Daoy (cell line): ENCODE data around the gene PRLH. TPM values are rescaled to one million over a fixed set of nuclear protein-coding genes. Genes with fewer than 3 reads are reported as not detected.
"Not testable (repeated sequence)": the region's sequence is repeated elsewhere in the genome, so short reads cannot be mapped to it uniquely, and the experiment has no call there.

ENCODE experiments used
- DNase-seq: peaks from one replicate; pipeline ENCODE4 v3.0.0-alpha.2; 2015; ENCODE audit warnings: low read depth
- total RNA-seq: library from RNA; depleted of rRNA; stranded (reverse); fragments of >200 nt; shearing (Covaris generic); gene quantifications from 2 replicates; pipeline ENCODE4 v1.2.3, GENCODE V29; 2014; rRNA removed

PRLH gene
- total RNA-seq, 1 experiment from 2014 or later: not detected

DNA sequence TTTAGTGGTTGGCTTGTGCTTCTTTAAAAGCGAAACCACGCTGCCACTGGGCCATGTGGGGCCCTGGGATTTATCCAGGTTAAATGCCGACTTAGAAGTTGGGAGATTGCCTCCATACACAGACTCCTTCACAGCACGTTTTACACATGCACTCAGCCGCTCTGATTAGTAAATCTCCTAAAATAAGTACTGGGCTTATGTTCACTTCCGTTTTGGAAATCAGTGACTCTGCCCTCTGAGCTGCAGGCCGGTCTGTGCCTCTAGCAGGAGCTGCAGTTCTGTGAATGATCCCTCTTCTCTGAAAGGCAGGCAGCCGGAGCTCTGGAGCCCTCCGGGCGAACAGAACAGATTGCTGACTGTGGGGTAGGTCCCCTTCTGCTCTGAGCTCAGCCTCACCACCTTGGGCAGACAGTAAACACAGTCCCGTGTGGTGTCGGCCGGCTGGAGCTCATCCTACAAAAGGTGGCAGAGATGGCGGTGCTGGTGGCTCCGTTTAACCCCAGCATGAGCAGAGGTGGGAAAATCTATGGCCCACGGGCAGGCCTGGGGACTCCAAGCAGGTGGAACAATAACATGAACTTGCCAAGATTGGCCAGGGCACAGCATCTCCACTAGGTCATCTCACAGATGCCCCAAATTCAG lies 34.0 kb downstream of the PRLH start:
- peak; percentile 52 for DNase-seq

GRCh38 chr2:237601453-237602116 lies 35.2 kb downstream of the PRLH start:
- no peak for DNase-seq

DNA sequence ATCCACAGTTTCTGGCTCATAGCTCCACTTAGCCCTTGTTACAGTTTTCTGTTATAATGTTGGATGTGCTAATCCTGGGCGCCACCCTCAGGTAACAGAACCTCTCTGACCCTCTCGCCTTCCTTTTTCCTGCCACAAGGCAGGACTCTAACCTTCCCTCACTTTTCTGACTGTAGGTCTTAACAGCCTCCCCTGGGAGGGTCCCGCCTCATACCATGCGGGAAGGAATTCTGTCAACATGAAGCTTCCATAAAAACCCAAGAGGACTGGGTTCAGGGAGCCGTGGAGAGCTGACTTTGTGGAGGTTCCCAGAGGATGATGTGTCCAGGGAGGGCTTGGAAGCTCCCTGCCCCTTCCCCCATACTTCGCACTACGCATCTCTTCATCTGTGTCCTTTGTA lies 36.0 kb downstream of the PRLH start:
- DNase-seq: no peak

DNA sequence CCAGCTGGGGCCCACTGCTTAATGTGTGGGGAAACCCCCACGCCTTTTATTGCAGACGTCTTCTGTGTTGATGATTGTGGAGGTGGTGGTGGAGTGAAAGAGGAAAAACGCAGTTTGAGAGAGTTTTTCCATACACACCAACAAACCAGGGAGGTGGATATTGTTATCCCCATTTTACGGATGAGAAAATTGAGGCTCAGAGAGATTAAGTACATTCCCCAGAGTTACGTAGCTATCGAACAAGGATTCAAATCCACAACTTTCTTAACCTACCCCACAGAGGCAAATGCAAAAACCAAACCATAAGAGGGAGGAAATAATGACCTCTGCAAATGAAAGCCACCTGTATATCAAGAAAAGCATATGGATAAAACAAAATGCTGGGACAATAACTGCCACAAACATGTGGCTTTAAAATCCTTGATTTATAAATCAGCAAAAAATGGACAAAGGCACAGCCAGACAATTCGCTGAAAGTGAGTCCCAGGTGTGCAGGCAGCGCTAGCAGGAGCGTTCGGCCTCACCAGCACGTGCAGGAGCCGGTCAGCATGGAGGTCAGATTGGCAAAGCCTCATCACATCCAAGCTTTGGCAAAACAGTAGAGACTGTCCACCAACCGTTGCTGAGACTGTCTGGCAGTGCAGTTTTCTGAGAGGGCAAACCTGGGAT lies 36.8 kb downstream of the PRLH start:
- no peak for DNase-seq

GRCh38 chr2:237603718-237604362 lies 37.5 kb downstream of the PRLH start:
- DNase-seq: peak; percentile 64

DNA sequence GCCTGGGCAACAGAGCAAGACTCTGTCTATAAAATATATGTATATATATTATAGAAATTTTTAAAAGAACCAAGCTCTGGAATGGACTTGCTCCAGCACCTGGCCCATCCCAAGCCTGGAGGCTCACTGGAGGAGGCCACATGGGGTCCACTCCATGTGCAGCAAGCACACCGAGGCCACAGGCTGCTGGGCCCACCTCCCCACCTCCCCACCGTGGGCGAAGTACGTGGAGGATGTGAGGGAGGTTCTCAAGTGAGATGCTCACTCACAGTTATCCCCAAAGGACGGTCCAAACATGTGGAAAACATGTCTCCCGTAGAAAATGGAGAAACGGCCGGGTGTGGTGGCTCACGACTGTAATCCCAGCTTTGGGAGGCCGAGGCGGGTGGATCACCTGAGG lies 38.0 kb downstream of the PRLH start:
- no peak for DNase-seq

GRCh38 chr2:237604960-237605359 lies 38.6 kb downstream of the PRLH start:
- no peak for DNase-seq

- not testable (repeated sequence) for DNase-seq
These were observed 40.1 kb downstream of the PRLH start for GRCh38 chr2:237606522-237606921.

GRCh38 chr2:237612527-237613357 lies 46.4 kb downstream of the PRLH start:
- DNase-seq: no peak

GRCh38 chr2:237613679-237614078 lies 47.3 kb downstream of the PRLH start:
- no peak for DNase-seq

GRCh38 chr2:237614151-237614720 lies 47.9 kb downstream of the PRLH start:
- DNase-seq: peak; percentile 49

GRCh38 chr2:237615631-237616249 lies 49.4 kb downstream of the PRLH start:
- no peak for DNase-seq

DNA sequence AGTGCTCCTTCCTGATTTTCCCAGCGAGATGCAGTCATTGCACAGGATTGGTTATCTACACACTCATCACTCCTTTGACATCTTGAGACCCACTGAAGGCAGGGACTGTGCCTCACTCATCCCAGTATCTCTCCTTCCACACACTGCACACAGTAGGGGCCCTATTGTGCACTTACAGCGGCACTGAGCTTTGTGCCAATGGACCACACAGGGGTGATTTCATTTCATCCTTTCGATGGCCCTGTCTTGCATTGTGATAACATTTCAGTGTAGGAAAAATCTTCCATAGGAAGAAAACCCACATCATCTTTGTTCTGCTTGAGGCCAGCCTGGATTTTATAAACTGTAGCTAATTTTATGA lies 50.0 kb downstream of the PRLH start:
- no peak for DNase-seq

Other genes starting within 250 kb of the PRLH start
- gene COL6A3, start 152.4 kb upstream of the PRLH start, total RNA-seq: 268 and 296 TPM in 2 replicates
- gene MLPH, start 79.3 kb upstream of the PRLH start, total RNA-seq: 53.1 and 58.8 TPM in 2 replicates
- gene RAB17, start 24.2 kb downstream of the PRLH start, total RNA-seq: 0.40 and 2.3 TPM in 2 replicates
- gene LRRFIP1, start 61.0 kb downstream of the PRLH start, total RNA-seq: 35.1 and 41.3 TPM in 2 replicates
- gene RBM44, start 232.2 kb downstream of the PRLH start, total RNA-seq: 0.06 and 0.30 TPM in 2 replicates